NCI-H526 treated with DMSO at 0.1 percent for 48 hours (cell line): ENCODE results near the gene HECW1.
"Not testable (repeated sequence)": the region's sequence is repeated elsewhere in the genome, so short reads cannot be mapped to it uniquely, and the experiment has no call there.

Source experiments
- DNase-seq: peaks from one replicate; lab custom pipeline; 2025; lab: John Stamatoyannopoulos, UW

HECW1 gene

GRCh38 chr7:43309706-43310022 lies 197.2 kb downstream of the HECW1 start:
- no peak for DNase-seq

GRCh38 chr7:43311052-43311451 lies 198.6 kb downstream of the HECW1 start:
- no peak for DNase-seq

- DNase-seq = no peak
Measured at GRCh38 chr7:43311694-43312093, 199.2 kb downstream of the HECW1 start.

- DNase-seq = no peak
Measured at GRCh38 chr7:43313628-43314378, 201.4 kb downstream of the HECW1 start.

- no peak for DNase-seq
Measured at GRCh38 chr7:43314379-43315158, 202.1 kb downstream of the HECW1 start.

GRCh38 chr7:43317075-43317474 lies 204.6 kb downstream of the HECW1 start:
- DNase-seq = no peak

- DNase-seq = no peak
Measured at GRCh38 chr7:43318188-43318770, 205.8 kb downstream of the HECW1 start.

- no peak for DNase-seq
Measured at GRCh38 chr7:43325595-43325994, 213.1 kb downstream of the HECW1 start.

- DNase-seq = no peak
Measured at GRCh38 chr7:43328336-43328735, 215.9 kb downstream of the HECW1 start.

GRCh38 chr7:43328785-43329380 lies 216.4 kb downstream of the HECW1 start:
- DNase-seq = no peak

- DNase-seq = no peak
Measured at GRCh38 chr7:43332193-43332796, 219.8 kb downstream of the HECW1 start.

- DNase-seq = no peak
Measured at GRCh38 chr7:43337191-43337590, 224.7 kb downstream of the HECW1 start.

- DNase-seq = no peak
Measured at GRCh38 chr7:43337811-43338210, 225.4 kb downstream of the HECW1 start.

GRCh38 chr7:43341132-43341531 lies 228.7 kb downstream of the HECW1 start:
- no peak for DNase-seq

- not testable (repeated sequence) for DNase-seq
Measured at GRCh38 chr7:43343417-43343816, 231.0 kb downstream of the HECW1 start.

GRCh38 chr7:43345696-43346095 lies 233.2 kb downstream of the HECW1 start:
- DNase-seq = not testable (repeated sequence)

GRCh38 chr7:43351683-43352082 lies 239.2 kb downstream of the HECW1 start:
- no peak for DNase-seq

GRCh38 chr7:43353902-43354301 lies 241.5 kb downstream of the HECW1 start:
- no peak for DNase-seq

GRCh38 chr7:43362652-43363034 lies 250.2 kb downstream of the HECW1 start:
- no peak for DNase-seq

- no peak for DNase-seq
Measured at GRCh38 chr7:43363035-43363791, 250.8 kb downstream of the HECW1 start.

- no peak for DNase-seq
Measured at GRCh38 chr7:43364391-43364790, 251.9 kb downstream of the HECW1 start.
